HG03378 (cell line): Measurements from ENCODE around the gene ZFPM1.

ENCODE experiments used
- ATAC-seq: cut with Tn5 transposase; IDR thresholded peaks from one replicate; pipeline ENCODE4 v1.9.1; 2021; ENCODE audit warnings: mild to moderate bottlenecking, moderate library complexity; ENCODE audit not compliant: unreplicated experiment

ZFPM1 gene

GRCh38 chr16:88585269-88585668 is 132.2 kb downstream of the ZFPM1 start:
- no peak for ATAC-seq

- ATAC-seq = no peak
Measured at GRCh38 chr16:88585927-88586581, 133.0 kb downstream of the ZFPM1 start.
